CD4-positive, alpha-beta T cell treated with Interleukin-10 for 1 hour (primary cell): Measurements from ENCODE around the gene MRPL23.

Experiments used
- DNase-seq: peaks from one replicate; pipeline ENCODE4 v3.0.0-alpha.2; 2020

The MRPL23 gene

DNA sequence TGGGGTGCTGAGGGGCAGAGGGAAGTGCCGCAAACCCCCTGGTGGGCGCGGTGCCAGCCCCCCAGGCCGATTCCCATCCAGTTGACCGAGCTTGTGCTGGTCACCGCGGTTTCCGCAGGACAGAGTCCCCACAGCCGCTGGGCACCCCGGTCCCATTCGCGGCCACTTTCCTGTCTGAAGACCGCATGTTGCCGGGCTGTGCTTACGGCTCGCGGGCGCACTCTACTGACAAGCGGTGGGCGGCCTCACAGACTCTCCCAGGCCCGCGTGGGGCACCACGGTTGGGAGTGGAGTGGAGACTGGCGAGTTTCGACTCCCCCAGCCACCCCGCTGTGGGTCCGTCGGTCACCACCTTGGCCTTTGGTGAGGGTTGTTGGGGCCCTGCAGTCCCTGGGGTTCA is 51.2 kb downstream of the MRPL23 start:
- no peak for DNase-seq

DNA sequence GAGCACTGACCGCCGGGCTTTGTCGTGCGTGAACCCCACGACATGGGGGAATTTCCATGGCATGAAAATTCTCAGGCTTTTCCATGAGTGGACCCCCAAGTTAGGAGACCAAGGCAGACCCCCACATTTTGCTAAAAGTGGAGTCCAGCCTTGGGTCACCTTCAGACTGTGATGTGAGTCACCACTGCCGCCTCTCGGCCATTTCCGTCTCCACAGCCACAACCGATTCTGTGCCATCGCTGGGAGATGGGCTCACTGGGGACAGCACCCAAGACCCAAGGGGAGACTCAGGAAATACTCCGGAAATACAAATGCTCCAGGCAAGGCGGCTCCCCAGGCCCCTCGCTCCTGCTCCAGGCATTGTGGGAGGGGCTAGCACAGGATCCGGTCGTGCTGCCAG is 51.7 kb downstream of the MRPL23 start:
- DNase-seq, result no peak

DNA sequence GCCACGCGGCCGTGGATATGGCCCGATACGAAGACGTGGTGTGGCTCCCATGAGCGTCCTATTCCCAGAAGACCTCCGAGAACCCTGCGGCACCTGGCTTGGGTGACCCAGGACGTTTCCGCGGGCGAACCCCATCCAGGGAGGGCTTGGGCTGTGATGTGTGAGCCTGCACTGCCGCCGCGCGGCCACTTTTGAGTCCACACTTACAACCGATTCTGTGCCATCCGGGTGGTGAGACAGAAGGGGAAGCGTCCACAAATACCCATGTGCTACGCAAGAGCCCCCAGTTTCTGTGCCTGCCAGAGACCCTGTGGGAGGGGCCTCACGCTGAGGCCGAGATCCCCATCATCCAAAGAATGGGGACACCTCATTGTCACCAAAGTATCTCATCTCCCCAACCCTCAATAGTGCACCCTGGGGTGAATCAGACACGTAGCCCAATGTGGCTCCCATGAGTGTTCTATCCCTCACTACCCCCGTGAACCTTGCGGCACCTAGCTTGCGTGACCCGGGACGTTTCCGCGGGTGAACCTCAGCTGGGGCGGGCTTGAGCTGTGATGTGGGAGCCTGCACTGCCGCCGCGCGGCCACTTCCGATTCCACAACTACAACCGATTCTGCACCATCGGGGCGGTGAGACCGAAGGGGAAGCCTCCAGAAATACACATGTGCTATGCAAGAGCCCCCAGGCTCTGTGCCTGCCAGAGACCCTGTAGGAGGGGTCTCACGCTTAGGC is 55.1 kb downstream of the MRPL23 start:
- DNase-seq, result no peak

DNA sequence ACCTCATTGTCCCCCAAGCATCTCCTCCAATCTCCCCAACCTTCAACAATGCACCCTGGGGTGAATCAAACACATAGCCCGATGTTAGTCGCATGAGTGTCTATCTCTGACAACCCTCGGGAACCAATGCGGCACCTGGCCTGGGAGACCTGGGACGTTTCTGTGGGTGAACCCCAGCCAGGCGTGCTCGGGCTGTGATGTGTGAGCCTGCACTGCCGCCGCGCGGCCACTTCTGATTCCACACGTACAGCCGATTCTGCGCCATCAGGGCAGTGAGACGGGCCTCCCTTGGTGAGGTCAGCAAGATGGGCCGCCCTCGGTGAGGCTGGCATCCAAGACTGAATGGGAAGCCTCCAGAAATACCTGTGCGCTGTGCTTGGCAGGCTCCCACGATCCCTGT is 55.7 kb downstream of the MRPL23 start:
- DNase-seq, result no peak

DNA sequence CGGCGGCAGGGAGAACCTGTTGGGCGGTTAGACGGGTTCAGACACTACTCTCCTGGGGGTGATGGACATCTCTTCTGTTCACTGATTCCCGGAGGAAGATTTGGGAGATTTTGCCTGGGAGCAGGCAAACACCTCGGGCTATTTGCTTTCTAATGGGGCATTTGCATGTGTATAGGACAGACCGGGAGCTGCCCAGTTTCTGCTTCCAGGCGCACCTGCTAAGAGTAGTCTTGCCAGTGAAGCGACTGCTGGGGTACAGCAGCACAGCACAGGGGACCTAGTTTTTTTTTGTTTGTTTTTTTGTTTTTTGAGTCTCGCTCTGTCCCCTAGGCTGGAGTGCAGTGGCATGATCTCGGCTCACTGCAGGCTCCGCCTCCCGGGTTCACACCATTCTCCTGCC is 57.3 kb downstream of the MRPL23 start:
- no peak for DNase-seq
